MG63 (cell line): ENCODE measurements around the gene S100A8. TPM values are rescaled to one million over a fixed set of nuclear protein-coding genes. Genes with fewer than 3 reads are reported as not detected.

ENCODE experiments used
- DNase-seq: peaks from one replicate; pipeline ENCODE4 v3.0.0-alpha.2; 2020
- H3K27me3 ChIP-seq: fragments of 250-450 bp; sonication (Bioruptor Pico); 2 replicates; pipeline ENCODE4 v1.5.1; 2020; ENCODE audit warnings: mild to moderate bottlenecking, moderate library complexity
- H3K36me3 ChIP-seq: fragments of 250-450 bp; sonication (Bioruptor Pico); 2 replicates; pipeline ENCODE4 v1.5.1; 2020; ENCODE audit warnings: mild to moderate bottlenecking, moderate library complexity
- H3K4me3 ChIP-seq: fragments of 250-450 bp; sonication (Bioruptor Pico); 2 replicates; pipeline ENCODE4 v1.5.1; 2020; ENCODE audit warnings: mild to moderate bottlenecking, moderate library complexity
- H3K9me3 ChIP-seq: fragments of 250-450 bp; sonication (Bioruptor Pico); 2 replicates; pipeline ENCODE4 v1.5.1; 2020; ENCODE audit warnings: mild to moderate bottlenecking, moderate library complexity
- total RNA-seq: library from RNA; depleted of rRNA; stranded (reverse); fragments of >200 nt; shearing (Covaris generic); gene quantifications from 2 replicates; pipeline ENCODE4 v1.2.3, GENCODE V29; 2014; ENCODE audit warnings: low replicate concordance

S100A8 gene
- total RNA-seq, 1 experiment from 2014 or later = not detected

DNA sequence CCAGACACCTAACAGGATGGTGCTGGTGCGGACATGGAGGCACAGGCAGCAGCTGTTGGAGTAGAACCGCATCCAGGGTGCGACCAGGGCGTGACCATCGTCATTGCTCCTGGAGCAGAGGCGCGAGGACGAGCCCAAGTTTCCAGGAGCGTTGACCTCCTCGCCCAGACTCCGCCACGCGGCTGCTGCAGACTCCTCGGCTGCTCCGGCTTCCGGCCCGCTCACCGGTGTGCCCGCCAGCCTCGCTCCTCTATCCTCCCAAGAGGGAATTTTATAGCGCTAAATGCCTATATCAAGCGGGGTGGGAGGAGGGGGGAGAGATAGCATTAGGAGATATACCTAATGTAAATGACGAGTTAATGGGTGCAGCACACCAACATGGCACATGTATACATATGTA, 10.2 kb downstream of the S100A8 start:
- DNase-seq = no peak
- Histone ChIP-seq H3K4me3 (no peak overlapping the region), H3K9me3 (peaks cover 10% of the 10 kb centered on the region), H3K36me3 (no peaks in the 10 kb centered on the region), H3K27me3 (no peaks in the 10 kb centered on the region; the same call in 1 of the 2 replicates)

DNA sequence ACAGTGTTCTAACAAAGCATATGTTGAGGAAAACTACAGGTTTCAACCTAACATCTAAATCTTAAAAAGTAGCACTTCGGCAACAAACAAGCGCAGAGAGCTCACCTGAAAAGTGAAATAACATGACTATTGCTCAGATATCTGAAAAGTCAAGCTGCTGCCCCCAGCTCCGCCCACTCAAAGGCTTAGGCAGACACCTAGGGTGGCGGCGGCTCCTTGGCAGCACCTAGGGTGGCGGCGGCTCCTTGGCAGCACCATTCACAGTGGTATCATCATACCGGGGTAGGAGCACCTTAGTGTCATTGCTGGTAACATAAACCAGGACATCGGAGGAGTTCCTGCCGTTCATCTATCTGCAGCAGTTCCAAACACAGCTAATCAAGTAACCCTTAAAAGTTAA, 11.3 kb downstream of the S100A8 start:
- H3K27me3 ChIP-seq = no peaks in the 10 kb centered on the region; the same call in 1 of the 2 replicates
- H3K4me3 ChIP-seq = no peak overlapping the region
- no peak for DNase-seq
- H3K36me3 ChIP-seq = no peaks in the 10 kb centered on the region
- H3K9me3 ChIP-seq = peaks cover 10% of the 10 kb centered on the region

- Histone ChIP-seq H3K4me3 (no peak within 1 kb of the TSS), H3K36me3 (no peaks in the 10 kb centered on the region), H3K9me3 (no peaks in the 10 kb centered on the region), H3K27me3 (no peaks in the 10 kb centered on the region)
- peak; percentile 59 for DNase-seq
Measured at GRCh38 chr1:153375511-153375910, 15.4 kb downstream of the S100A8 start, which contains the start of gene S100A12. Gene S100A12 (minus strand): TSS chr1:153375621. CDS start chr1:153374592, 1,029 bp downstream.

- no peak overlapping the region for H3K4me3 ChIP-seq
- H3K9me3 ChIP-seq = no peaks in the 10 kb centered on the region
- no peak for DNase-seq
- no peaks in the 10 kb centered on the region for H3K36me3 ChIP-seq
- H3K27me3 ChIP-seq = no peaks in the 10 kb centered on the region; the same call in 1 of the 2 replicates
Measured at GRCh38 chr1:153374071-153374470, 16.8 kb downstream of the S100A8 start.

DNA sequence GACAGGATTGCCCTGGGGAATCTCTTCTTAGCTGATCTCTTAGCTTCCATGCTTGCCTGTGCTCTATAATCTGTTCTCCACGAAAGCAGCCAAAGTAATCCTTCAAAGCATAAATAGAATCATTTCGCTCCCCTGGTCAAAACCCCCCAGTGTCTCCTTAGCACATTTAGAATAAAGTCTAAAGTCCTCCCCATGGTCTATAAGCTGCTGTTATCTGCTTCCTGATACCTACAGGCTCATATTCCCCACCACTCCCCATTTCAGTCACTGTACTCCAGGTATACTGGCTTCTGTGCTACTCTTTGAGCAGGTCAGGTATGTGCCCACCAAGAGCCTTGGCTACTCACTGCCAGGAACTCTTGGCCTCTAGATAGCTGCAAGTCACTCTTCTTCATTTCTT, 18.3 kb downstream of the S100A8 start:
- Histone ChIP-seq H3K36me3 (no peaks in the 10 kb centered on the region), H3K9me3 (no peaks in the 10 kb centered on the region), H3K27me3 (no peaks in the 10 kb centered on the region; the same call in 1 of the 2 replicates), H3K4me3 (no peak overlapping the region)
- no peak for DNase-seq

DNA sequence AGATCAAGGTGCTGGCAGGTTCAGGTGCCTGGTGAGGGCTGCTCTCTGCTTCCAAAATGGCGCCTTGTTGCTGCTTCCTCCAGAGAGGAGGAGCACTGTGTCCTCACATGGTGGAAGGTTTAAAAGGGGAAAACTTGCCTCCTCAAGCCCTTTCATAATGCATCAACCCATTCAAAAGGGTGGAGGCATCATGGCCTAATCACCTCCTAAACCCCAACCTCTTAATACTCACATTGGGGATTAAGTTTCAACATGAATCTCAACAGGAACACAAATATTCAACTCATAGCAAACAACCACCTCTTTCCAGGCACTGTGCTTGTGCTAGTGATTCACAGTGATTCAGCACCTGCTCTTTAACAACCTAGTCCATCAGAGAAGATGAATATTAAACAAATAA, 19.6 kb downstream of the S100A8 start:
- no peak for DNase-seq
- Histone ChIP-seq H3K9me3 (no peaks in the 10 kb centered on the region), H3K27me3 (no peaks in the 10 kb centered on the region; the same call in 1 of the 2 replicates), H3K4me3 (no peak overlapping the region), H3K36me3 (no peaks in the 10 kb centered on the region)

DNA sequence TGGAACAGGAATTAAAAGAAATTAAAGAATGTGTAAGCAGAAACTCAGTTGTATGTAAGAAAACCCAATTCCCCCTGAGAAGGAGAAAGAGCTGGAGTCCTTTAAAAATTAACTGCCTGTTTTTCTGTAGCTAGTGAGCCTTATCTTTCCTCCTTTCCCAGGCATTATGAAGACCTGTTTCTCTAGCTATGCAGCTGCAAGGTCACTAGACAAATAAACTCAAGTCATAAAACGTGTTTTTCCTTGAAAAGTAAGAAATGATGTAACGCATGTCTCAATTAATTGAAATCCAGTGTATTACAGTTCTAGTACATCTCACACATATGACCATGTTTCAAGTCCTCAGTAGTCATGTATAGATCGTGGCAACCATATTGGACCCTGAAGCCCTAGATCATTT, 20.7 kb downstream of the S100A8 start:
- Histone ChIP-seq H3K9me3 (no peaks in the 10 kb centered on the region), H3K4me3 (no peak overlapping the region), H3K27me3 (no peaks in the 10 kb centered on the region; the same call in 1 of the 2 replicates), H3K36me3 (no peaks in the 10 kb centered on the region)
- no peak for DNase-seq

DNA sequence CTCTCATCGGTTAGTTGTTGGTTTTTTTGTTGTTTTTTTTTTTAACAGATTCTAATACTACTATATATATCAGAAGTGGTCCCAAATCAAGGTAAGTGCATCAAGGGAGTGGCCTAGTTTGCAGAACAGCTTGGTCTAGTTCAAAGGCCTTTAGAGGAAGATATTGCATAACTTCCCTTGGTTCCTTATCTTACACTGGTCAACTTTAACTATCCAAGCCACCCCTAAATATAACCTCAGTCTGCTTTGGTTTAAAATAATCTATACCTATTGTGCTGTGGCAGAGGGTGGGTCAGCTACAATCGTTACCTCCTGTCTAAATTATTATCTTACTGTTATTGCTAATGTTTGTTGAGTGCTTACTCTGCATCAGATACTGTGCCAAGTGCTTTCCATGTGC, 22.4 kb downstream of the S100A8 start:
- H3K4me3 ChIP-seq = no peak overlapping the region
- H3K9me3 ChIP-seq = no peaks in the 10 kb centered on the region
- H3K36me3 ChIP-seq = no peaks in the 10 kb centered on the region
- no peaks in the 10 kb centered on the region; the same call in 1 of the 2 replicates for H3K27me3 ChIP-seq
- DNase-seq = no peak

DNA sequence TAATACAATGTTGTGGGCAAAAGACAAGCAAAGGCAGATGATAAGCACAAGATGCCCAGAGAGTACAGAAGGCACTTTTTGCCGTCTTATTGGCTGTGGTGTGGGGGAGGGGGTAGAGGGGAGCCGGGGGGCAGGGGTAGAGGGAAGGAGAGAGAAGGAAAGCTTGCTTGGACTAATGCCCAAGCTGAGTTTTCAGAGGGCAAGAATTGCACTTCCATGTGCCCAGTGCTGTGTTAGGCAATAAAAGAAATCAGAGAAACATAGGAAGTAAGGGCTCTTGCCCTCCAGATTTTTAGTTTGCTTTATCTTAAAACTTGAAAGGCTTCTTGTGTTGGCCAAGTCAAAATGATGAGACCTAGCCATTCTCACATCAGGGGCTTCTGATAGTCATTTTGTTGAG, 23.8 kb downstream of the S100A8 start:
- Histone ChIP-seq H3K36me3 (no peaks in the 10 kb centered on the region), H3K9me3 (no peaks in the 10 kb centered on the region), H3K27me3 (no peaks in the 10 kb centered on the region; the same call in 1 of the 2 replicates), H3K4me3 (no peak overlapping the region)
- no peak for DNase-seq

GRCh38 chr1:153366261-153366660, 24.6 kb downstream of the S100A8 start:
- Histone ChIP-seq H3K27me3 (no peaks in the 10 kb centered on the region; the same call in 1 of the 2 replicates), H3K4me3 (no peak overlapping the region), H3K9me3 (no peaks in the 10 kb centered on the region), H3K36me3 (no peaks in the 10 kb centered on the region)
- DNase-seq = no peak

DNA sequence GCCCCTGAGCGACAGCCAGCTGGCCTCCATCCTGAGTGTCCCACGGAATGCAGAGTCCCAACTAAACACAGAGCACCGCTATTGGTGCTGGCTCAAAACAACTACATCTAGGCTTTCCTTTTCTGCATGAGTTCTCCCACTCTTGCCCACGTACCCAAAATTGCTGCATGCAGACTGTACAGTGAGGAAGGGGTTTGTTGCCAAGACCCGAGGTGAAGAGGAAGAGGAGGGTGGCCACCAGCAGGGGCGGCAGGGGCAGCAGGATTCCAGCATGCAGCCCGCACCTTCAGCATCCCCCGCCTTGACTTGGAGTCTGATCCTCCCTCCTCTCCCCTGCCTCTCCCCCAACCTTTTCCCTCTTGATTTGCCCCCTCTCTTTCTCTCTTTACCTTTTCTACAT, 25.2 kb downstream of the S100A8 start:
- no peak overlapping the region for H3K4me3 ChIP-seq
- no peaks in the 10 kb centered on the region; the same call in 1 of the 2 replicates for H3K27me3 ChIP-seq
- no peaks in the 10 kb centered on the region for H3K36me3 ChIP-seq
- H3K9me3 ChIP-seq = no peaks in the 10 kb centered on the region
- DNase-seq = no peak

GRCh38 chr1:153364766-153365666, 25.9 kb downstream of the S100A8 start:
- Histone ChIP-seq H3K36me3 (no peaks in the 10 kb centered on the region), H3K4me3 (no peak overlapping the region), H3K27me3 (no peaks in the 10 kb centered on the region; the same call in 1 of the 2 replicates), H3K9me3 (no peaks in the 10 kb centered on the region)
- no peak for DNase-seq

GRCh38 chr1:153364156-153364555, 26.7 kb downstream of the S100A8 start:
- H3K27me3 ChIP-seq = no peaks in the 10 kb centered on the region; the same call in 1 of the 2 replicates
- H3K4me3 ChIP-seq = no peak overlapping the region
- no peaks in the 10 kb centered on the region for H3K9me3 ChIP-seq
- no peaks in the 10 kb centered on the region for H3K36me3 ChIP-seq
- no peak for DNase-seq

- Histone ChIP-seq H3K9me3 (no peaks in the 10 kb centered on the region), H3K36me3 (no peaks in the 10 kb centered on the region), H3K4me3 (no peak overlapping the region), H3K27me3 (no peaks in the 10 kb centered on the region; the same call in 1 of the 2 replicates)
- DNase-seq = no peak
Measured at GRCh38 chr1:153363641-153364040, 27.2 kb downstream of the S100A8 start.

DNA sequence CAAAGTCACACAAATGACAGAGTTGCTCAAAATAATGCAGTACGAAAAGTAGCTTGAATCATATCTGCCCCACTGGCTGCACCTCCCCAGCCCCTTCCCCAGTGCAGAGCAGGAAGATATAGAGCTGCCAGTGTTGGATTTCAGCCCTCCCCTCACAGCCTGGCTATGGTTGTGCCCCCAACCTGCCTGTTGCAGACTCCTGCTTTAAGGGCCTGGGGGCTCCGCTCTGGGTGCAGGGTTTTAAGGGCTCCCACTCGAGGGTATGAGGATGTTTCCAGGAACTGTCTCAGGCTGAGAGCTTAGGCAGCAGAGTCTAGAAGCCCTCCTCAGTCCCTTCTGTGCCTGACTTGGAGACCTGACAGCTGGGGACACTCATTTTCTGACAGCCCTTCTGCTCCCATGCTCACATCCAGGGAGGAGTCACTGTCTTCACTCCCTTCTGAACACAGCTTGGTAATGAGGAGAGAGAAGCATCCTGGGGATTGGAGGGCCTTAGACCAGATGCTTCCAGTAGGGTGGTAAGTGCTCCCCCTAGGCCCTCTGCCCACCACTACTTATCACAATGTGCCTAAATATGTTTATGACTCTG, 28.6 kb downstream of the S100A8 start:
- DNase-seq = no peak
- no peaks in the 10 kb centered on the region for H3K9me3 ChIP-seq
- H3K4me3 ChIP-seq = no peak overlapping the region
- H3K36me3 ChIP-seq = no peaks in the 10 kb centered on the region
- H3K27me3 ChIP-seq = no peaks in the 10 kb centered on the region; the same call in 1 of the 2 replicates

DNA sequence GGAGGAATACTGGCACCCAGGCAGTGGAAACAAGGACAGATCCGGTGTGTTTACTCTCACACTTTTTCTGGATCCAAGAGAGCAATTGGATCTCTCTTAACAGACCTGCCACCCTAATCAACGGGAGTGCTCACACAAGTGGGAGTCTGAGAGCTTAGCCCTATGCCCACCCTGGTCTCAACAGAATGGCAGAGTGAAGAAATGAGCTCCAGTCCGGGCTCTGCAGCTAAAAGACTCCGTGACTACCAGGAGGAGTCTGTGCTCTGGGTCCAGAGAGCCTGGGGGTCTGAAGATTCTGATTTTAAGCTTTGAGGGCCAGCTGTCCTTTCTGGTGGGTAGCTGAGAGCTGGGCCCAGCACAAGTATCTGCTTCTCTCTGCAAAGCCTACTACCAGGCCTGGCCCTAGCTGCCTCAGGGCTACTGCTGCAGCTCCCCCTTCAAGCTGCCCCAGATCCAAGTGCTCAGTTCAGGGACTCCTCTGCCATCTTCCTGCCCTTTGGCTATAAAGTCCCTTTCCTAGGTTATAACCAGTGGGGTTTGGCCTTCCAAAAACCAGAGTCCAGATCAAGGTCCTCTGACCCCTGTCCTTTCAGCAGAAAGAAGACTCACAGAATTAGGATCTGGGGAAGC, 29.3 kb downstream of the S100A8 start:
- Histone ChIP-seq H3K36me3 (no peaks in the 10 kb centered on the region), H3K4me3 (no peak overlapping the region), H3K27me3 (no peaks in the 10 kb centered on the region; the same call in 1 of the 2 replicates), H3K9me3 (no peaks in the 10 kb centered on the region)
- DNase-seq = no peak
